ENCODE data around the gene KRT17.
"Not testable (repeated sequence)": the region's sequence is repeated elsewhere in the genome, so short reads cannot be mapped to it uniquely, and the experiment has no call there.

The KRT17 gene

GRCh38 chr17:41588126-41588810 is 36.1 kb downstream of the KRT17 start:
- no peak for TF ChIP-seq CTCF (IDR thresholded peaks at IDR 0.05)
- Mint-ChIP-seq H3K4me1 (no peaks in the 10 kb centered on the region), H3K9me3 (no peaks in the 10 kb centered on the region), H3K4me3 (no peak overlapping the region), H3K36me3 (ENCODE audit: low read depth) (no peaks in the 10 kb centered on the region), H3K27ac (no peak overlapping the region), H3K27me3 (ENCODE audit: low read depth, poor library complexity) (peaks cover 24% of the 10 kb centered on the region)
- no peak for DNase-seq

DNA sequence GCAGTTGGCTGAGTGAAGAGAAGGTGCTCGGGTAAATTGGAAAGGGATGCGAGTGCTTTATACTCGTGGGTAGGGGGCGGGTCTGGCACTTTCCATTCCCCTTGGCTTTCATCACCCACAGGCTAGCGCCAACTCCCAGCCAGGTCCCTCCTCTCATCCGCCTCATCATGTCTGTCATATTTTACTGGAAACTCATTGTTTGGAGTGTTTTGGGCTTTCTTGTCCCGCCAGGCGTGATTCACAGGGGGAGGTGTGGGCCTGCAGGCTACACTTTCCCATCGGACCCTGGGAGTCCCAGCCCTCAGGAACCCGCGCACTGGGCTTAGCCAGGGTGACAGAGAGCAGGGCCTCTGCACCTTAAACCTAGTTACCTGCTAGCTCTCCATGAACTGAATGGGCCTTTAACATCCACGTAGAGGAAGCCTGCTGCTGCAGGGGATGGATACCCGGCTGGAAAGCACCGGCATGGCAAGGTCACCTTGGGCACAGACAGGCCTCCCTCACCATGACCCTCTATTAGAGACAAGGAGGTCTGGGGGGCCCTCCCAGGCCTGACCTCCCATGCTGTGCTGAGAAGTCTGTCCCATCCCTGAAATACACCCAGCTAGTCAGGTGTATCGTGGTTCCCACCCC is 37.4 kb downstream of the KRT17 start, which contains the start of gene KRT14:
TSS of gene KRT14 (minus strand) at position 33 of the 633 bp plus-strand sequence. CDS start 61 bp downstream, outside the sequence.
- H3K9me3 Mint-ChIP-seq, result no peaks in the 10 kb centered on the region
- H3K27ac Mint-ChIP-seq, result no peak within 1 kb of the TSS
- H3K4me3 Mint-ChIP-seq, result no peak within 1 kb of the TSS
- no peaks in the 10 kb centered on the region for H3K36me3 Mint-ChIP-seq (ENCODE audit: low read depth)
- no peak for TF ChIP-seq CTCF (IDR thresholded peaks at IDR 0.05)
- H3K27me3 Mint-ChIP-seq (ENCODE audit: low read depth, poor library complexity), result peaks cover 33% of the 10 kb centered on the region
- H3K4me1 Mint-ChIP-seq, result no peaks in the 10 kb centered on the region
- no peak for DNase-seq

DNA sequence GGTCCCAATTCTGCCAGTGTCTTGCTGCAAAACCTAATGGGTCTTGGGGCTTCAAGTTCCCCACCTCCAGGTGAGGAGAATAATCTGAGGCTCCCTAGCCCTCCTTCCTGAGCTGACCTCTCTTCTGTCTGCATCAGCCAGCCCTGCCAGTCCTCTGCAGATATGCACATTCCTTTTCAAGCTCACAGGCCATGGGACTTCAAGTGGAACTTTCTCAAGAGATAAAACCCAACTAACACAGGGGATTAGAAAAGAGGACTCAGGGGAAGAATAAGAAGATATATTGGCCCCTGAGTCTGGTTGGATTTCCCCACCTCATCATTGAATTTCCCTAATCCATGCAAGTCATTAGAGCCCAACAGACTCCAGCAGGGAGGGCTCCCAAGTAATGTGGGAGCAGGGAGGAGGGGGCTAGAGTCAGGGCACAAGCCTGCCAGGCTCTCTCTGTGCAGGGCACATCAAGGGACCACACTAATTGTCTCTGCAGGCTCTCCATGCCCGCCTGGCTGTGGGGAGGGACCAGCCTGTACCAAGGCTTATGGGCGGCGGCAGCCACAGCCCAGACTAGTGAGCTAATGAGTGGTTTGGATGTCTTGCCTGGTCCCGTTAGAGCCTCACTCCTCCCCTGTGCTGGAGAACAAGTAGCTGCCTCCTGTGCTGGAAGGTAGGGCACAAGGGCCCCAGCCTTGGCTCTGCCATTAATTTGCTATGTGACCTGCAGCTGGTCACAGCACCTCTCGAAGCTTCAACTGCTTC is 38.9 kb downstream of the KRT17 start:
- H3K36me3 Mint-ChIP-seq (ENCODE audit: low read depth), result no peaks in the 10 kb centered on the region
- no peak overlapping the region for H3K27ac Mint-ChIP-seq
- no peak for DNase-seq
- no peak for TF ChIP-seq CTCF (IDR thresholded peaks at IDR 0.05)
- no peak overlapping the region for H3K4me3 Mint-ChIP-seq
- peaks cover 43% of the 10 kb centered on the region for H3K27me3 Mint-ChIP-seq (ENCODE audit: low read depth, poor library complexity)
- no peaks in the 10 kb centered on the region for H3K9me3 Mint-ChIP-seq
- no peaks in the 10 kb centered on the region for H3K4me1 Mint-ChIP-seq

- H3K27me3 Mint-ChIP-seq (ENCODE audit: low read depth, poor library complexity), result peaks cover 39% of the 10 kb centered on the region
- not testable (repeated sequence) for H3K4me3 Mint-ChIP-seq, H3K27ac Mint-ChIP-seq
These were observed 39.9 kb downstream of the KRT17 start for GRCh38 chr17:41584331-41584927.

DNA sequence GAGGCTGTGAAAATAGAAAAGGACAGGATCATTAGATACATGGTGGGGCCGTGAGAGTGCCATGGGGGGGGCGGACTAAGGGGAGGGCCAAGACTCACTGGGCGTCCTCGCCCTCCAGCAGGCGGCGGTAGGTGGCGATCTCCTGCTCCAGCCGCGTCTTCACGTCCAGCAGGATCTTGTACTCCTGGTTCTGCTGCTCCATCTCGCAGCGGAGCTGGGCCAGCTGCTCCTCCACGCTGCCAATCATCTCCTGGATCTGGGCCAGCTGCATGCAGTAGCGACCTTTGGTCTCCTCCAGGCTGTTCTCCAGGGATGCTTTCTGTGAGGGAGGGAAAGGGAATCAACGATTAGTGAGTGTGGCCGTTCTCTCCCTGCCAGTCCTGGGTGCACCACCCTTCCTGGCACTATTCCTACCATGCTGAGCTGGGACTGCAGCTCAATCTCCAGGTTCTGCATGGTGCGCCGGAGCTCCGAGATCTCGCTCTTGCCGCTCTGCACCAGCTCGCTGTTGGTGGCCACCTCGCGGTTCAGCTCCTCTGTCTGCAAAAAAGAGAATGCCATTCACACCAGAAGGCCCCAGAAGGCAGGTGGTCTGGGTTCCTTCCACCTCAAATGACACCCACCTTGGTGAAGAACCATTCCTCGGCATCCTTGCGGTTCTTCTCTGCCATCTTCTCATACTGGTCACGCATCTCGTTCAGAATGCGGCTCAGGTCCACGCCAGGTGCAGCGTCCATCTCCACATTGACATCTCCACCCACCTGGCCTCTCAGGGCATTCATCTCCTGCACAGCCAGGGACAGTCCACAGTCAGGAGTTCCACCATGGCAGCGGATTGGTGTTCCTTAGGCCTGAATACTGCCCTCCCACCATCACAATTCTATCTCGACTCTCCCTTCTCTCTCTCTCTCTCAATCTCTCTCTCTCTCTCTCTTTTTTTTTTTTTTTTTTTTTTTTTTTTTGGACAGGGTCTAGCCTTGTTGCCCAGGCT is 40.9 kb downstream of the KRT17 start:
- Mint-ChIP-seq H3K27ac (peak overlapping the region; percentile 87), H3K4me3 (no peak overlapping the region), H3K27me3 (ENCODE audit: low read depth, poor library complexity) (peaks cover 42% of the 10 kb centered on the region), H3K4me1 (peaks cover 5% of the 10 kb centered on the region), H3K9me3 (no peaks in the 10 kb centered on the region), H3K36me3 (ENCODE audit: low read depth) (no peaks in the 10 kb centered on the region)
- DNase-seq, result no peak
- no peak for TF ChIP-seq CTCF (IDR thresholded peaks at IDR 0.05)

More at GRCh38 chr17:41584331-41584927, 39.9 kb downstream of the KRT17 start:
- H3K4me1 Mint-ChIP-seq; DNase-seq; H3K36me3 Mint-ChIP-seq (ENCODE audit: low read depth); H3K9me3 Mint-ChIP-seq: not testable (repeated sequence)

GRCh38 chr17:41582061-41582968 is 42.1 kb downstream of the KRT17 start:
- H3K27me3 Mint-ChIP-seq (ENCODE audit: low read depth, poor library complexity), result peaks cover 49% of the 10 kb centered on the region
- H3K27ac Mint-ChIP-seq; H3K9me3 Mint-ChIP-seq; H3K4me3 Mint-ChIP-seq; H3K36me3 Mint-ChIP-seq (ENCODE audit: low read depth); H3K4me1 Mint-ChIP-seq; DNase-seq: not testable (repeated sequence)
